Measurements from ENCODE around the gene STING1.

Gene STING1

DNA sequence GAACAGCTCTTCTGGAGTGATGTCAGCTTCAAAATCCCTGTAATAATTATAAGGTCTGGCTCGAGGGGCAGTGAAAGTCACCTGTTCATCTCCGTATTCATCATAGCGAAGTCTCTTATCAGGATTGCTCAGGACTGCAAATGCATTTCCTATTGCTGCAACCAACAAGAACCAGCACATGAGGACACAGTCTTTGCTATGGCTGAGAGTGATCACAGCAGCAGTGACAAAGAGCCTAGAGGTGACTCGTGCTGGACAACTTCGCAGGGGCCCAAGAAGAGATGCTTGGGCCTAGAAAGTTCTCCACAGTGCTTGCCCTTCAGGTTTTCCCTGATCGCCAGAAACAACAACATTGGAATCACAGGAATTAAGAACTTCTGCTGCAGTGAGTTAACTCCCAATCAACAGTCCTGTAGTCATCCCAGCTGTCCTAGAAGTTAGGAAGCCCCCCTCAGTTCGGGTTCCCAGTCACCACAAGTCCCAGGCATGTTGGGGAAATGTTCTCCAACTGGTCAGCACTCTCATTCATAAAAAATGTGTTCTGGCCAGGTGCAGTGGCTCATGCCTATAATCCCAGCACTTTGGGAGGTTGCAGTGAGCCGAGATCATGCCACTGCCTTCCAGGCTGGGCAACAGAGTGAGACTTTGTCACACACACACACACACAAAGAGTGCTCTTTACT is 56.2 kb downstream of the STING1 start:
- TF ChIP-seq, protein P1, sequence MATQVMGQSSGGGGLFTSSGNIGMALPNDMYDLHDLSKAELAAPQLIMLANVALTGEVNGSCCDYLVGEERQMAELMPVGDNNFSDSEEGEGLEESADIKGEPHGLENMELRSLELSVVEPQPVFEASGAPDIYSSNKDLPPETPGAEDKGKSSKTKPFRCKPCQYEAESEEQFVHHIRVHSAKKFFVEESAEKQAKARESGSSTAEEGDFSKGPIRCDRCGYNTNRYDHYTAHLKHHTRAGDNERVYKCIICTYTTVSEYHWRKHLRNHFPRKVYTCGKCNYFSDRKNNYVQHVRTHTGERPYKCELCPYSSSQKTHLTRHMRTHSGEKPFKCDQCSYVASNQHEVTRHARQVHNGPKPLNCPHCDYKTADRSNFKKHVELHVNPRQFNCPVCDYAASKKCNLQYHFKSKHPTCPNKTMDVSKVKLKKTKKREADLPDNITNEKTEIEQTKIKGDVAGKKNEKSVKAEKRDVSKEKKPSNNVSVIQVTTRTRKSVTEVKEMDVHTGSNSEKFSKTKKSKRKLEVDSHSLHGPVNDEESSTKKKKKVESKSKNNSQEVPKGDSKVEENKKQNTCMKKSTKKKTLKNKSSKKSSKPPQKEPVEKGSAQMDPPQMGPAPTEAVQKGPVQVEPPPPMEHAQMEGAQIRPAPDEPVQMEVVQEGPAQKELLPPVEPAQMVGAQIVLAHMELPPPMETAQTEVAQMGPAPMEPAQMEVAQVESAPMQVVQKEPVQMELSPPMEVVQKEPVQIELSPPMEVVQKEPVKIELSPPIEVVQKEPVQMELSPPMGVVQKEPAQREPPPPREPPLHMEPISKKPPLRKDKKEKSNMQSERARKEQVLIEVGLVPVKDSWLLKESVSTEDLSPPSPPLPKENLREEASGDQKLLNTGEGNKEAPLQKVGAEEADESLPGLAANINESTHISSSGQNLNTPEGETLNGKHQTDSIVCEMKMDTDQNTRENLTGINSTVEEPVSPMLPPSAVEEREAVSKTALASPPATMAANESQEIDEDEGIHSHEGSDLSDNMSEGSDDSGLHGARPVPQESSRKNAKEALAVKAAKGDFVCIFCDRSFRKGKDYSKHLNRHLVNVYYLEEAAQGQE (IDR thresholded peaks at IDR 0.05; ENCODE audit: insufficient replicate concordance, low read depth), result no peak
- no peak for TF ChIP-seq SPI1 (IDR thresholded peaks at IDR 0.05; ENCODE audit: borderline replicate concordance, low read depth)
- TF ChIP-seq POLR2AphosphoS5 (IDR thresholded peaks at IDR 0.05; ENCODE audit: low read depth), result no peak
- no peak for TF ChIP-seq GABPA (IDR thresholded peaks at IDR 0.05; ENCODE audit: low read depth)
- TF ChIP-seq, protein P2, sequence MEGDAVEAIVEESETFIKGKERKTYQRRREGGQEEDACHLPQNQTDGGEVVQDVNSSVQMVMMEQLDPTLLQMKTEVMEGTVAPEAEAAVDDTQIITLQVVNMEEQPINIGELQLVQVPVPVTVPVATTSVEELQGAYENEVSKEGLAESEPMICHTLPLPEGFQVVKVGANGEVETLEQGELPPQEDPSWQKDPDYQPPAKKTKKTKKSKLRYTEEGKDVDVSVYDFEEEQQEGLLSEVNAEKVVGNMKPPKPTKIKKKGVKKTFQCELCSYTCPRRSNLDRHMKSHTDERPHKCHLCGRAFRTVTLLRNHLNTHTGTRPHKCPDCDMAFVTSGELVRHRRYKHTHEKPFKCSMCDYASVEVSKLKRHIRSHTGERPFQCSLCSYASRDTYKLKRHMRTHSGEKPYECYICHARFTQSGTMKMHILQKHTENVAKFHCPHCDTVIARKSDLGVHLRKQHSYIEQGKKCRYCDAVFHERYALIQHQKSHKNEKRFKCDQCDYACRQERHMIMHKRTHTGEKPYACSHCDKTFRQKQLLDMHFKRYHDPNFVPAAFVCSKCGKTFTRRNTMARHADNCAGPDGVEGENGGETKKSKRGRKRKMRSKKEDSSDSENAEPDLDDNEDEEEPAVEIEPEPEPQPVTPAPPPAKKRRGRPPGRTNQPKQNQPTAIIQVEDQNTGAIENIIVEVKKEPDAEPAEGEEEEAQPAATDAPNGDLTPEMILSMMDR (IDR thresholded peaks at IDR 0.05; ENCODE audit: insufficient read depth, low read length), result no peak
- no peak overlapping the region for H3K4me3 ChIP-seq (replicated peaks; ENCODE audit: insufficient read depth, low read length)
- H3K27ac ChIP-seq (replicated peaks), result no peak overlapping the region
- no peaks in the 10 kb centered on the region for H3K27me3 ChIP-seq (ENCODE audit: insufficient read depth, poor library complexity, severe bottlenecking)
- DNase-seq (ENCODE audit: low read depth in 1 of 2, low spot score in 1 of 2), result no peak
